ENCODE results near the gene DYNC2LI1.

Gene DYNC2LI1

GRCh38 chr2:43839776-43840564 lies 66.1 kb downstream of the DYNC2LI1 start:
- Mint-ChIP-seq H3K27ac (no peak overlapping the region), H3K27me3 (ENCODE audit: low read depth) (no peaks in the 10 kb centered on the region), H3K9me3 (no peaks in the 10 kb centered on the region), H3K36me3 (ENCODE audit: low read depth) (no peaks in the 10 kb centered on the region), H3K4me1 (ENCODE audit: low read depth) (no peaks in the 10 kb centered on the region), H3K4me3 (no peak overlapping the region)

GRCh38 chr2:43840965-43841364 lies 67.1 kb downstream of the DYNC2LI1 start:
- H3K9me3 Mint-ChIP-seq, result no peaks in the 10 kb centered on the region
- H3K4me3 Mint-ChIP-seq, result no peak overlapping the region
- H3K4me1 Mint-ChIP-seq (ENCODE audit: low read depth), result no peaks in the 10 kb centered on the region
- no peaks in the 10 kb centered on the region for H3K36me3 Mint-ChIP-seq (ENCODE audit: low read depth)
- H3K27ac Mint-ChIP-seq, result no peak overlapping the region
- no peaks in the 10 kb centered on the region for H3K27me3 Mint-ChIP-seq (ENCODE audit: low read depth)

- Mint-ChIP-seq H3K27ac (no peak overlapping the region), H3K4me1 (ENCODE audit: low read depth) (no peaks in the 10 kb centered on the region), H3K27me3 (ENCODE audit: low read depth) (no peaks in the 10 kb centered on the region), H3K4me3 (no peak overlapping the region), H3K36me3 (ENCODE audit: low read depth) (no peaks in the 10 kb centered on the region), H3K9me3 (no peaks in the 10 kb centered on the region)
These were observed 68.4 kb downstream of the DYNC2LI1 start for GRCh38 chr2:43841949-43842865.

- H3K9me3 Mint-ChIP-seq, result no peaks in the 10 kb centered on the region
- no peaks in the 10 kb centered on the region for H3K36me3 Mint-ChIP-seq (ENCODE audit: low read depth)
- no peaks in the 10 kb centered on the region for H3K4me1 Mint-ChIP-seq (ENCODE audit: low read depth)
- H3K4me3 Mint-ChIP-seq, result no peak overlapping the region
- H3K27me3 Mint-ChIP-seq (ENCODE audit: low read depth), result no peaks in the 10 kb centered on the region
- H3K27ac Mint-ChIP-seq, result no peak overlapping the region
These were observed 69.0 kb downstream of the DYNC2LI1 start for GRCh38 chr2:43842866-43843226.

- no peaks in the 10 kb centered on the region for H3K36me3 Mint-ChIP-seq (ENCODE audit: low read depth)
- no peak overlapping the region for H3K27ac Mint-ChIP-seq
- no peaks in the 10 kb centered on the region for H3K9me3 Mint-ChIP-seq
- no peaks in the 10 kb centered on the region for H3K4me1 Mint-ChIP-seq (ENCODE audit: low read depth)
- H3K4me3 Mint-ChIP-seq, result no peak overlapping the region
- no peaks in the 10 kb centered on the region for H3K27me3 Mint-ChIP-seq (ENCODE audit: low read depth)
These were observed 71.3 kb downstream of the DYNC2LI1 start for GRCh38 chr2:43845181-43845580.

- H3K9me3 Mint-ChIP-seq, result no peaks in the 10 kb centered on the region
- H3K4me1 Mint-ChIP-seq (ENCODE audit: low read depth), result no peaks in the 10 kb centered on the region
- no peaks in the 10 kb centered on the region for H3K36me3 Mint-ChIP-seq (ENCODE audit: low read depth)
- H3K27ac Mint-ChIP-seq, result no peak overlapping the region
- no peak overlapping the region for H3K4me3 Mint-ChIP-seq
- H3K27me3 Mint-ChIP-seq (ENCODE audit: low read depth), result no peaks in the 10 kb centered on the region
These were observed 72.4 kb downstream of the DYNC2LI1 start for GRCh38 chr2:43846140-43846793.

GRCh38 chr2:43848214-43848613 lies 74.4 kb downstream of the DYNC2LI1 start:
- no peak overlapping the region for H3K4me3 Mint-ChIP-seq
- H3K27me3 Mint-ChIP-seq (ENCODE audit: low read depth), result no peaks in the 10 kb centered on the region
- no peaks in the 10 kb centered on the region for H3K9me3 Mint-ChIP-seq
- H3K4me1 Mint-ChIP-seq (ENCODE audit: low read depth), result no peaks in the 10 kb centered on the region
- H3K36me3 Mint-ChIP-seq (ENCODE audit: low read depth), result no peaks in the 10 kb centered on the region
- no peak overlapping the region for H3K27ac Mint-ChIP-seq

GRCh38 chr2:43851011-43851980 lies 77.5 kb downstream of the DYNC2LI1 start:
- Mint-ChIP-seq H3K4me1 (ENCODE audit: low read depth) (no peaks in the 10 kb centered on the region), H3K36me3 (ENCODE audit: low read depth) (no peaks in the 10 kb centered on the region), H3K4me3 (no peak overlapping the region), H3K27me3 (ENCODE audit: low read depth) (peaks cover 2% of the 10 kb centered on the region), H3K27ac (no peak overlapping the region), H3K9me3 (no peaks in the 10 kb centered on the region)

GRCh38 chr2:43852196-43852730 lies 78.4 kb downstream of the DYNC2LI1 start:
- Mint-ChIP-seq H3K4me1 (ENCODE audit: low read depth) (no peaks in the 10 kb centered on the region), H3K9me3 (no peaks in the 10 kb centered on the region), H3K27ac (no peak overlapping the region), H3K27me3 (ENCODE audit: low read depth) (peaks cover 6% of the 10 kb centered on the region), H3K36me3 (ENCODE audit: low read depth) (no peaks in the 10 kb centered on the region), H3K4me3 (no peak overlapping the region)

GRCh38 chr2:43853141-43854081 lies 79.6 kb downstream of the DYNC2LI1 start:
- Mint-ChIP-seq H3K27ac (no peak overlapping the region), H3K4me3 (no peak overlapping the region), H3K9me3 (no peaks in the 10 kb centered on the region), H3K36me3 (ENCODE audit: low read depth) (no peaks in the 10 kb centered on the region), H3K27me3 (ENCODE audit: low read depth) (peaks cover 9% of the 10 kb centered on the region), H3K4me1 (ENCODE audit: low read depth) (no peaks in the 10 kb centered on the region)

- Mint-ChIP-seq H3K9me3 (no peaks in the 10 kb centered on the region), H3K27ac (no peak overlapping the region), H3K4me3 (no peak overlapping the region), H3K27me3 (ENCODE audit: low read depth) (peaks cover 9% of the 10 kb centered on the region), H3K36me3 (ENCODE audit: low read depth) (no peaks in the 10 kb centered on the region), H3K4me1 (ENCODE audit: low read depth) (no peaks in the 10 kb centered on the region)
These were observed 80.8 kb downstream of the DYNC2LI1 start for GRCh38 chr2:43854671-43855070.

GRCh38 chr2:43855292-43855691 lies 81.5 kb downstream of the DYNC2LI1 start:
- H3K9me3 Mint-ChIP-seq, result no peaks in the 10 kb centered on the region
- H3K4me1 Mint-ChIP-seq (ENCODE audit: low read depth), result no peaks in the 10 kb centered on the region
- no peak overlapping the region for H3K4me3 Mint-ChIP-seq
- H3K27me3 Mint-ChIP-seq (ENCODE audit: low read depth), result peaks cover 11% of the 10 kb centered on the region
- no peak overlapping the region for H3K27ac Mint-ChIP-seq
- H3K36me3 Mint-ChIP-seq (ENCODE audit: low read depth), result no peaks in the 10 kb centered on the region
